Posterior cingulate gyrus (tissue), 11 donors: ENCODE results near the gene NEK1.
"Not testable (repeated sequence)": the region's sequence is repeated elsewhere in the genome, so short reads cannot be mapped to it uniquely, and the experiment has no call there.

ENCODE experiments used
- DNase-seq, 10 donors: peaks; one replicate each; pipeline versions ENCODE4 v3.0.0 to v3.0.0-alpha.2; 2020 to 2021; ENCODE audit warnings: mixed read lengths in 3 of 10
- intact Hi-C: fragments of 100-400 bp; cut with DNase I; formaldehyde crosslinking; loops from one replicate; pipeline ENCODE4 v1.15.1; 2023

Gene NEK1

GRCh38 chr4:169438057-169438480 is 174.3 kb downstream of the NEK1 start:
- no peak for DNase-seq
- intact Hi-C loops: no loop called here

- no peak for DNase-seq
Measured at GRCh38 chr4:169437299-169438047, 174.9 kb downstream of the NEK1 start.

GRCh38 chr4:169436734-169437133 is 175.6 kb downstream of the NEK1 start:
- no peak for DNase-seq
- intact Hi-C loops: no loop called here

More at GRCh38 chr4:169437299-169438047, 174.9 kb downstream of the NEK1 start:
- intact Hi-C loops: no loop called here

GRCh38 chr4:169428376-169428775 is 184.0 kb downstream of the NEK1 start:
- DNase-seq: no peak
- intact Hi-C loops: no loop called here

GRCh38 chr4:169427727-169428126 is 184.7 kb downstream of the NEK1 start:
- DNase-seq, intact Hi-C loops: not testable (repeated sequence)

GRCh38 chr4:169420291-169420690 is 192.1 kb downstream of the NEK1 start:
- intact Hi-C loops: no loop called here

GRCh38 chr4:169418846-169419245 is 193.5 kb downstream of the NEK1 start:
- intact Hi-C loops: no loop called here
- DNase-seq: no peak

More at GRCh38 chr4:169420291-169420690, 192.1 kb downstream of the NEK1 start:
- no peak for DNase-seq

- no peak for DNase-seq
- intact Hi-C loops: no loop called here
Measured at GRCh38 chr4:169417629-169418282, 194.6 kb downstream of the NEK1 start.

- DNase-seq: no peak
- intact Hi-C loops: no loop called here
Measured at GRCh38 chr4:169416997-169417396, 195.4 kb downstream of the NEK1 start.

- intact Hi-C loops: no loop called here
- no peak for DNase-seq
Measured at GRCh38 chr4:169416461-169416860, 195.9 kb downstream of the NEK1 start.

GRCh38 chr4:169414913-169415312 is 197.5 kb downstream of the NEK1 start:
- no peak for DNase-seq
- intact Hi-C loops: no loop called here

GRCh38 chr4:169412046-169412445 is 200.3 kb downstream of the NEK1 start:
- DNase-seq: no peak
- intact Hi-C loops: no loop called here

- intact Hi-C loops: no loop called here
Measured at GRCh38 chr4:169410839-169411770, 201.3 kb downstream of the NEK1 start.

GRCh38 chr4:169407217-169407845 is 205.1 kb downstream of the NEK1 start:
- intact Hi-C loops: no loop called here
- no peak for DNase-seq

More at GRCh38 chr4:169410839-169411770, 201.3 kb downstream of the NEK1 start:
- no peak for DNase-seq

- intact Hi-C loops: no loop called here
- no peak for DNase-seq
Measured at GRCh38 chr4:169404960-169405359, 207.4 kb downstream of the NEK1 start.

GRCh38 chr4:169400832-169401231 is 211.6 kb downstream of the NEK1 start:
- intact Hi-C loops: no loop called here
- no peak for DNase-seq

- intact Hi-C loops: no loop called here
- no peak for DNase-seq
Measured at GRCh38 chr4:169399976-169400767, 212.2 kb downstream of the NEK1 start.

- DNase-seq: no peak
- intact Hi-C loops: no loop called here
Measured at GRCh38 chr4:169398316-169398715, 214.1 kb downstream of the NEK1 start.

- intact Hi-C loops: no loop called here
- DNase-seq: no peak
Measured at GRCh38 chr4:169397762-169398161, 214.6 kb downstream of the NEK1 start.

GRCh38 chr4:169385376-169385775 is 227.0 kb downstream of the NEK1 start:
- no peak for DNase-seq
- intact Hi-C loops: no loop called here
